Activated T-cell treated with anti-CD3 and anti-CD28 coated beads, Interleukin-2, amount 50 U/mL, for 4 hours (primary cell): Measurements from ENCODE around the gene CD8B2. TPM values are rescaled to one million over a fixed set of nuclear protein-coding genes. Genes with fewer than 3 reads are reported as not detected.

Experiments used
- ATAC-seq, 2 donors: fragments of 200-7000 bp; cut with Tn5 transposase; one replicate each; pipeline ENCODE4 v1.10.0; 2021
- DNase-seq: peaks from one replicate; pipeline ENCODE4 v3.0.0-alpha.2; 2020
- H3K27me3 Mint-ChIP-seq: one replicate; pipeline ENCODE4 v1.8.0; 2021; ENCODE audit warnings: low read depth, mixed read lengths
- H3K36me3 Mint-ChIP-seq: one replicate; pipeline ENCODE4 v1.8.0; 2022; ENCODE audit warnings: mixed read lengths; ENCODE audit not compliant: insufficient read depth
- H3K4me1 Mint-ChIP-seq: one replicate; pipeline ENCODE4 v1.8.0; 2021; ENCODE audit warnings: low read depth, mixed read lengths
- H3K4me3 Mint-ChIP-seq: one replicate; pipeline ENCODE4 v1.8.0; 2021; ENCODE audit warnings: mild to moderate bottlenecking, moderate library complexity, mixed read lengths
- H3K9me3 Mint-ChIP-seq: one replicate; pipeline ENCODE4 v1.8.0; 2021; ENCODE audit warnings: mixed read lengths
- total RNA-seq, 3 donors: library from RNA; stranded (reverse); gene quantifications; one replicate each; pipeline ENCODE4 v1.2.1, GENCODE V29; 2021

Gene CD8B2
- total RNA-seq, 3 donors from 2014 or later, result 0.11 to 0.21 (median 0.18) TPM

GRCh38 chr2:106530866-106531265, 43.7 kb downstream of the CD8B2 start:
- no peaks in the 10 kb centered on the region for H3K9me3 Mint-ChIP-seq
- no peak overlapping the region for H3K4me3 Mint-ChIP-seq
- H3K36me3 Mint-ChIP-seq, result no peaks in the 10 kb centered on the region
- DNase-seq (no peak), ATAC-seq (no peak)
- H3K27me3 Mint-ChIP-seq, result peaks cover 12% of the 10 kb centered on the region
- no peaks in the 10 kb centered on the region for H3K4me1 Mint-ChIP-seq

DNA sequence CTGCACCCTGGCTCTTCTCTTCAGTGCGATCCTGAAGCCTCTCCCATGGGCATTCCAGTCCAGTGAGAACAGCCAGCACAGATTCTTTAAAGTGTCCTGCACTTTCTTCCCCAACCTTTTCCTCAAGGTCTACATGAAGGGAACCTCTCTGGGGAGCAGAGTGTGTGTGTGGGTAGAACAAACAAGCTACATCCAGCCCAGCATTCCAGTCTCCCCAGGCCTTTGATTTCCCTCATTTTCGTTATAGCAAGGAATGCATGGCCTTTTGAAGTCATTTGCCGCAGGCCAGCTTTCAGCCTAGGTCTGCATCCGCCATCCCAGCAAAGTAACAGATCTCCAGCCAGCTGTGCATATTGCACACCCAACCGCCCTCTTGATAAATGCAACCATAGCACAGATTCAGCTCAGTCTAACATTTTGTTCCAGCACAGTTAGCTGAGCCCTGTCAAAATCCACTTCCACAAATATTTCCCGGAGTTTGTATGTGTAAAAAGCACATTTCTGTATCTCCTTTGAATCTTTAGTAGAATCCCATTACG, 44.6 kb downstream of the CD8B2 start:
- no peaks in the 10 kb centered on the region for H3K36me3 Mint-ChIP-seq
- H3K27me3 Mint-ChIP-seq, result peaks cover 12% of the 10 kb centered on the region
- no peak for DNase-seq
- H3K4me1 Mint-ChIP-seq, result no peaks in the 10 kb centered on the region
- no peaks in the 10 kb centered on the region for H3K9me3 Mint-ChIP-seq
- no peak overlapping the region for H3K4me3 Mint-ChIP-seq
- ATAC-seq, result no peak

GRCh38 chr2:106532236-106532635, 45.1 kb downstream of the CD8B2 start:
- ATAC-seq, result no peak
- H3K4me3 Mint-ChIP-seq, result no peak overlapping the region
- no peak for DNase-seq
- no peaks in the 10 kb centered on the region for H3K36me3 Mint-ChIP-seq
- no peaks in the 10 kb centered on the region for H3K4me1 Mint-ChIP-seq
- H3K27me3 Mint-ChIP-seq, result peaks cover 12% of the 10 kb centered on the region
- no peaks in the 10 kb centered on the region for H3K9me3 Mint-ChIP-seq

DNA sequence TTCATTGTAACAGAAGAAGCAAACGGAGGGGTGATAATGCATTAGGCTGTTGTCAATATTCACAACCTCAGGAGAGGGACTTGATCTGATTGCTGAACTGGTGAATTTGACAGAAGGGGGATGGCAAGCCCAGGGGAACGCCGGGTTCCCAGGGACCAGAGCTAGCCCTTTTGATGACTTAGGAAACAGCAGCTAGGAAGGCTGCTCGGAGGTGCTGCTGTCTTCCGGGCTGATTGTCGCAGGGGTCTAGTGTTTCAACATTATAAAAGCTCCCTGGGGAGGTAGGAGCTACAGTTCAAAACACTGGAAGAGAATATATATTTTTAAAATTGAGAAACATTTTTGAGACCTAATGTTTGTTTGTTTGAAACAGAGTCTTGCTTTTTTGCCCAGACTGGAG, 47.3 kb downstream of the CD8B2 start:
- Mint-ChIP-seq H3K4me1 (no peaks in the 10 kb centered on the region), H3K36me3 (no peaks in the 10 kb centered on the region), H3K9me3 (no peaks in the 10 kb centered on the region), H3K27me3 (peaks cover 11% of the 10 kb centered on the region), H3K4me3 (no peak overlapping the region)
- DNase-seq (no peak), ATAC-seq (no peak)

DNA sequence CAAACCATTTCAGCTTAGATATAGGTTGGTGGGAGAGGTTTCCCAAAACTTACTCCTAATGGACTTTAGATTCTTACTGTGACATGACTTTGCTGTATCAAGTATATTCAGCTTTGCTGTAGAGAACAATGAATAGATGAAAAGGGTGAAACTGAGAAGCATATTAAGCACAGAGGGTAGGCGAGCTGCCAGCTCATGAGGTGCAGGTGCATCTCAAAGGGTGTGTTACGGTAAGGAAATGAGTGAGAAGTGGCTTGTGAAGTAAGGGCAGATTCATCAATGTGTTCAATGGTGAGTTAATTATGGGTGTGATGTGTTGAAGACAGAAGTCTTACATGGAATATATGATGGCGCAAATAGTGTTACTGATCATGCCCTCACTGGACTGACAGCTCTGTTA, 49.3 kb downstream of the CD8B2 start:
- peaks cover 14% of the 10 kb centered on the region for H3K27me3 Mint-ChIP-seq
- no peaks in the 10 kb centered on the region for H3K9me3 Mint-ChIP-seq
- H3K36me3 Mint-ChIP-seq, result no peaks in the 10 kb centered on the region
- DNase-seq, result no peak
- peak in 1 of 2 donors; percentile 43 for ATAC-seq
- no peak overlapping the region for H3K4me3 Mint-ChIP-seq
- H3K4me1 Mint-ChIP-seq, result no peaks in the 10 kb centered on the region

DNA sequence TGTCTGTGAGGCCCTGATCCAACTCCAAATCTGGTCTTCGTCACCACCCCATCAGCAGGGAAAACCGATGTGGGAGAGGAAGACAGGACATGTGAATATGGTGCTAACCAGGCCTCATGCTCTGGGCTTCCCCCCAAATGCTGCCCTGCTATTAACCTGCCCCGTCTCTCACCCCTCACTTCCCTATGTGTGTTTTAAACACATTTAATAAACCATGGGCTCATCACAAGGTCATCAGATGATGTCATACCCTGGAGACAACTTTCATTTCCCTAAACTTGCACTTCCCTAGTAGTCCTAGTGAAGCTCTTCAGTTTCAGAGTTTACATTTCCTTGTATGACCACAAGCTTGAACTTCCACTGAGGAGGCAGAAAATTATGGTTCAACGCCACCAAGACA, 49.9 kb downstream of the CD8B2 start:
- Mint-ChIP-seq H3K27me3 (peaks cover 17% of the 10 kb centered on the region), H3K4me3 (no peak overlapping the region), H3K36me3 (no peaks in the 10 kb centered on the region), H3K4me1 (no peaks in the 10 kb centered on the region), H3K9me3 (no peaks in the 10 kb centered on the region)
- DNase-seq, result no peak
- no peak for ATAC-seq

GRCh38 chr2:106537791-106538191, 50.6 kb downstream of the CD8B2 start:
- no peaks in the 10 kb centered on the region for H3K9me3 Mint-ChIP-seq
- peaks cover 1% of the 10 kb centered on the region for H3K4me1 Mint-ChIP-seq
- ATAC-seq (no peak), DNase-seq (no peak)
- peaks cover 19% of the 10 kb centered on the region for H3K27me3 Mint-ChIP-seq
- no peak overlapping the region for H3K4me3 Mint-ChIP-seq
- no peaks in the 10 kb centered on the region for H3K36me3 Mint-ChIP-seq

DNA sequence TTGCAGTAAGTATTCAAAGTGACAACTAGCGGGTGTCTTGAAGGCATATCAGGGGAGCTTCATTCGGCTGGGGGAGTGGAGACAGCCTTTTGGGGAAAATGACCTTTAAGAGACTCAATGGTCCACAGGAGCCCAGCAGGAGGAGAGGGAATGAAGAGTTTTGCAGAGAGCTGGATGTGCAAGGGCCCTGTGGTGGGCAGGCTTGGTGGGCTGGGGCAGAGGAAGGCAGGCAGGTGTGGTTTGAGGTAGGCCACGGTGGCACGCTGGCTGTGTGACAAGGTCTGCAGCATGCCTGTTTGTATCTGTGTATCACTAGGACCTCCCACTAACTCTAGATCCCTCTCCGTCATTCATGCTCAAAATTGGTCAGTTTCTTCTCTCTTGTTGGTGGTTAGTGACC, 53.7 kb downstream of the CD8B2 start:
- H3K4me1 Mint-ChIP-seq, result peaks cover 2% of the 10 kb centered on the region
- no peaks in the 10 kb centered on the region for H3K36me3 Mint-ChIP-seq
- peaks cover 23% of the 10 kb centered on the region for H3K27me3 Mint-ChIP-seq
- H3K4me3 Mint-ChIP-seq, result no peak overlapping the region
- H3K9me3 Mint-ChIP-seq, result no peaks in the 10 kb centered on the region
- ATAC-seq (no peak), DNase-seq (no peak)

- Mint-ChIP-seq H3K36me3 (no peaks in the 10 kb centered on the region), H3K9me3 (no peaks in the 10 kb centered on the region), H3K4me1 (peaks cover 2% of the 10 kb centered on the region), H3K27me3 (peaks cover 23% of the 10 kb centered on the region), H3K4me3 (no peak overlapping the region)
- DNase-seq, result no peak
- no peak for ATAC-seq
These were observed 54.2 kb downstream of the CD8B2 start for GRCh38 chr2:106541333-106541732.

- Mint-ChIP-seq H3K9me3 (no peaks in the 10 kb centered on the region), H3K4me3 (peak overlapping the region; percentile 77), H3K36me3 (no peaks in the 10 kb centered on the region), H3K4me1 (peaks cover 2% of the 10 kb centered on the region), H3K27me3 (peaks cover 31% of the 10 kb centered on the region)
- ATAC-seq (peak; percentile 93 to 95), DNase-seq (peak; percentile 75)
These were observed 55.7 kb downstream of the CD8B2 start for GRCh38 chr2:106542746-106543359.

DNA sequence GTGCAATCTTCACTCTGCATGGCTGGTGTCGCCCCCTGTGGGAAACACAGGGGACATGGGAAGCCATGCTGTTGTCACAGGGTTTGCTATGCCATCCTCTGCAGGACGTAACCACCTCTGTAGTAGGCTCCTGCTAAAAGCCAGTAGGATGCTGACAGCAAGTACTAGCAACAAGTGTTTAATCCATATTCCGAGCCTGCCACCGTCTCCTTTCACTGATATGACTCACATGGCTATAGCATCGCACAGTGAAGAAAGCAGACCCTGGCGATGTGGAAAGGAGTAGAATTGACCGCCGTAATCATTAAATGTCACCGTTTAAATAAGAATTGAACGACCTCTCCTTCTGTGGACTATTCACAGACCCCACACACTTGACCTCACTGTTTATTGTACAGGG, 57.8 kb downstream of the CD8B2 start:
- no peak overlapping the region for H3K4me3 Mint-ChIP-seq
- H3K36me3 Mint-ChIP-seq, result no peaks in the 10 kb centered on the region
- no peaks in the 10 kb centered on the region for H3K9me3 Mint-ChIP-seq
- no peak for DNase-seq
- H3K4me1 Mint-ChIP-seq, result peaks cover 2% of the 10 kb centered on the region
- ATAC-seq, result no peak
- peaks cover 35% of the 10 kb centered on the region for H3K27me3 Mint-ChIP-seq

DNA sequence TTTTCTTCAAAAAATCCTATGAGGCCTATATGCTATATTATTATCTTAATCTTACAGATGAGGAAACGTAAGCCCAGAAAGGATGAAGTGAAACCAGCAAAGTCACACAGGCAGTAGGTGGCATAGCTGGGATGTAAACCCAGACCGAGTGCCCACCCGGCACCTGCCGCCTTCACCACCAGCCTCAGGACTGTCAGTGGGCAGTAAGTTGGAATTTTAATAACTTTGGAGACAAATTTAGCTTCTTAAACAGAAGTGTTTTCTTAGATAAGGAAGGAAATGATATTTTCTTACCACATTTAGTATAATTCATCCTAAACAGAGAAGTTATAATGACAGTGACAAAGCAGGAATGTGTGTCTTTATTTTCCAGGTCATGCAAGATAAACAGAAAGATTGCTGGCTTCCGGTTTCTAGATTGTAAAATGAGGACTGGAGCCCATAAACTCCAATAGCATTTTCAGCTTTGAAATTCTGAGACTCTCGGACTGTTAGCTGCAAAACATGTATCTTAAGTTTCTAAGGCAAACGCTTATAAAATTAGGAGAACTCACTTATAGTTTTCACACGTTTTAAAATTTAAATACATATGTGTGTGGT, 59.3 kb downstream of the CD8B2 start:
- Mint-ChIP-seq H3K4me3 (no peak overlapping the region), H3K36me3 (no peaks in the 10 kb centered on the region), H3K9me3 (no peaks in the 10 kb centered on the region), H3K27me3 (peaks cover 30% of the 10 kb centered on the region), H3K4me1 (peaks cover 2% of the 10 kb centered on the region)
- no peak for DNase-seq
- no peak for ATAC-seq

- DNase-seq (no peak), ATAC-seq (no peak)
- H3K27me3 Mint-ChIP-seq, result peaks cover 26% of the 10 kb centered on the region
- peaks cover 2% of the 10 kb centered on the region for H3K4me1 Mint-ChIP-seq
- H3K36me3 Mint-ChIP-seq, result no peaks in the 10 kb centered on the region
- H3K4me3 Mint-ChIP-seq, result no peak overlapping the region
- H3K9me3 Mint-ChIP-seq, result no peaks in the 10 kb centered on the region
These were observed 60.2 kb downstream of the CD8B2 start for GRCh38 chr2:106547164-106547903.

DNA sequence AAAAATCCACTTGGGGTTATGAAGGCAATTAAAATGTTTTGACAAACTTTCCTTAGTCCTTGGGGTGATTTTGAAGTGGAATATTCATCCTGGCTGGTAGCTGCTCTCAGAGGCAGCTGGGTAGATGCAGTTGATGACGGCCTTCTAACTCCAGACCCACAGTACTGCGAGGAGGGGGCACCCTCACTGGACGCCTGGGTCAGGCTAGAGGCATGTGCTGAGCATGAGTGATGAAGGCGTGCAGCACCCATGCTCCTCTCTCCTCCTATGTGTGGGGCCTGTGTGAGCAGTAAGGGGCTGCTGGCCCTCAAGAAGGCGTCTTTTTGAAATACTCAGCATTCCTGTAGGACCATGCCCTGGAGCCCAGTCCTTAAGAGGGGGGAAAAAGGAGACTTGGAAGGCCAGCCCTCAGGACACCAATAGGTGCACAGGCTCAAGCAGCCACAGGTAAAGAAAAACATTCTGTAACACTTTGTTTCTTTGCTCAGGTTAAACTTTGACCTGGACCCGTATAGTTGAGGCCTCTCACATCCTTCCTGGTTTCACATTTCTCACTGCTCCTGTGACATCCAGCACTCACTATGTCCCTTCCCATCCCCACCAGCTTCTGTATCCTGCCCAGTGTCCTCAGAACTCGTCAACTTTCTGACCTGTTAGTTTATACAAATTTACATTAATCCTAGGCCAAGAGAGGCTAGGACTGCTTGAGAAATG, 64.4 kb downstream of the CD8B2 start:
- DNase-seq, result no peak
- Mint-ChIP-seq H3K36me3 (no peaks in the 10 kb centered on the region), H3K4me3 (no peak overlapping the region), H3K4me1 (no peaks in the 10 kb centered on the region), H3K27me3 (peaks cover 12% of the 10 kb centered on the region), H3K9me3 (no peaks in the 10 kb centered on the region)
- ATAC-seq, result no peak
